GM18505 (cell line): Measurements from ENCODE around the gene ACAD10.

Experiments used
- ATAC-seq: cut with Tn5 transposase; IDR thresholded peaks from one replicate; pipeline ENCODE4 v1.9.1; 2021; ENCODE audit not compliant: unreplicated experiment
- POLR2A ChIP-seq: IDR thresholded peaks from 4 replicates; pipeline ENCODE4 v1.6.1; 2011; ENCODE audit warnings: borderline replicate concordance; ENCODE audit not compliant: insufficient read depth, insufficient read length; ENCODE audit errors: extremely low read depth

The ACAD10 gene

GRCh38 chr12:111764120-111764821 lies 78.4 kb downstream of the ACAD10 start:
- no peak for ATAC-seq
- TF ChIP-seq POLR2A = no peak

GRCh38 chr12:111766608-111767361 lies 80.9 kb downstream of the ACAD10 start, which contains the start of gene ALDH2:
Gene ALDH2, plus strand, starts transcription at chr12:111766933. Its CDS starts 50 bp downstream, at chr12:111766983.
- ATAC-seq = no peak
- TF ChIP-seq POLR2A = peak; percentile 31

GRCh38 chr12:111767362-111768158 lies 81.7 kb downstream of the ACAD10 start:
- TF ChIP-seq POLR2A = no peak
- no peak for ATAC-seq

GRCh38 chr12:111768159-111768895 lies 82.5 kb downstream of the ACAD10 start:
- no peak for ATAC-seq
- TF ChIP-seq POLR2A = no peak

- no peak for TF ChIP-seq POLR2A
- no peak for ATAC-seq
Measured at GRCh38 chr12:111769599-111769998, 83.7 kb downstream of the ACAD10 start.

- no peak for ATAC-seq
Measured at GRCh38 chr12:111773801-111774551, 88.1 kb downstream of the ACAD10 start.

GRCh38 chr12:111775205-111776193 lies 89.6 kb downstream of the ACAD10 start:
- TF ChIP-seq POLR2A = peak; percentile 71
- peak; percentile 68 for ATAC-seq

More at GRCh38 chr12:111773801-111774551, 88.1 kb downstream of the ACAD10 start:
- TF ChIP-seq POLR2A = no peak

- no peak for ATAC-seq
- TF ChIP-seq POLR2A = no peak
Measured at GRCh38 chr12:111776836-111777344, 91.0 kb downstream of the ACAD10 start.

GRCh38 chr12:111777345-111778045 lies 91.6 kb downstream of the ACAD10 start:
- ATAC-seq = no peak
- no peak for TF ChIP-seq POLR2A

GRCh38 chr12:111780166-111780565 lies 94.3 kb downstream of the ACAD10 start:
- TF ChIP-seq POLR2A = no peak
- no peak for ATAC-seq
